KOPT-K1 (cell line): ENCODE results near the gene RSPO4.

Experiments
- H3K27ac ChIP-seq: fragments of 200-600 bp; sonication (generic); 2 replicates; pipeline ENCODE4 v1.5.1; 2016; ENCODE audit warnings: antibody characterized with exemption, mild to moderate bottlenecking, low read depth, low read length; ENCODE audit not compliant: poor library complexity, severe bottlenecking
- H3K36me3 ChIP-seq: fragments of 200-600 bp; sonication (generic); 2 replicates; pipeline ENCODE4 v1.5.1; 2017; ENCODE audit warnings: antibody characterized with exemption, mild to moderate bottlenecking, low read length, moderate library complexity; ENCODE audit not compliant: insufficient read depth
- H3K9me3 ChIP-seq: fragments of 200-600 bp; sonication (generic); 2 replicates; pipeline ENCODE4 v1.5.1; 2017; ENCODE audit warnings: antibody characterized with exemption, low read length, mild to moderate bottlenecking; ENCODE audit not compliant: insufficient read depth, poor library complexity, severe bottlenecking

RSPO4 gene

DNA sequence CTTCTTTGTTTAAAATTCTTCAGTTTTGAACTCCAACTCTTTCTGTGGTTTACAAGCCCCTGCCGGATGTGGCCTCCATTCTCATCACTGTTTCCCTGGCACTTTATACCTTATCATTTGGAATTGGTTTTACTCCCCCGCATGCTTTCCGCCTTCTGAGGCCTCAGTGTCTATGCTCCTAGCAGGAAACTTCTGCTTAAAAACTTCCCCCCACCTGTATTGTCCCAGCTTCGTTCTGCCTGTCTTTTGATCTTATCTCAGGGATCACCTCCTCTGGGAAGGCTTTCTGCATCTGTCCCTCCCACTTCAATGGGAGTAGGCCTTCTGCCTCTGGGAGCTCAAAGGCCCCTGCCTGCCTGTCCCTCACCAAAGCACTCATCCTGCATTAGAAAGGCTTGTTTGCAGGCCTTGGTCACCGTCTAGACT lies 82.6 kb downstream of the RSPO4 start:
- Histone ChIP-seq H3K36me3 (no peaks in the 10 kb centered on the region), H3K27ac (no peak overlapping the region), H3K9me3 (no peaks in the 10 kb centered on the region)

DNA sequence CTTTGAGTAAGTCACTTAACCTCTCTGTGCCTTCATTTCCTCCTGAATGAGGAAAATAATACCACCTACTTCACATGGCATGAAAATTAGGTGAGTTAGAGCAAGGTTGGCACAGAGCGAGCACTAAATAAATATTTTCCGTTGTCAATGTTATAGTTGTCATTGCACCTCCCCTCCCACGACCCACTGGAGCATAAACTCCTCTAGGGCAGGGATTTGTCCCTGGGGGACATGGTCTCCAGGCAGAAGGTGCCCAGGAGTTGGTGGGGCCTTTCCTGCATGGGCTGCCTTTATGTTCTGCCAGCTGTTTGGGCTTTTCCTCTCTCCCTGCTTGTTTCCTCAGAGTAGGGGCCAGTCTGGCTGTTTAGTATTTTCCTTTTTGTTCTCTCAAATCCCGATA lies 84.7 kb downstream of the RSPO4 start:
- H3K9me3 ChIP-seq: no peaks in the 10 kb centered on the region
- no peaks in the 10 kb centered on the region for H3K36me3 ChIP-seq
- no peak overlapping the region for H3K27ac ChIP-seq

GRCh38 chr20:916825-917224 lies 85.3 kb downstream of the RSPO4 start:
- Histone ChIP-seq H3K9me3 (no peaks in the 10 kb centered on the region), H3K27ac (no peak overlapping the region), H3K36me3 (no peaks in the 10 kb centered on the region)

DNA sequence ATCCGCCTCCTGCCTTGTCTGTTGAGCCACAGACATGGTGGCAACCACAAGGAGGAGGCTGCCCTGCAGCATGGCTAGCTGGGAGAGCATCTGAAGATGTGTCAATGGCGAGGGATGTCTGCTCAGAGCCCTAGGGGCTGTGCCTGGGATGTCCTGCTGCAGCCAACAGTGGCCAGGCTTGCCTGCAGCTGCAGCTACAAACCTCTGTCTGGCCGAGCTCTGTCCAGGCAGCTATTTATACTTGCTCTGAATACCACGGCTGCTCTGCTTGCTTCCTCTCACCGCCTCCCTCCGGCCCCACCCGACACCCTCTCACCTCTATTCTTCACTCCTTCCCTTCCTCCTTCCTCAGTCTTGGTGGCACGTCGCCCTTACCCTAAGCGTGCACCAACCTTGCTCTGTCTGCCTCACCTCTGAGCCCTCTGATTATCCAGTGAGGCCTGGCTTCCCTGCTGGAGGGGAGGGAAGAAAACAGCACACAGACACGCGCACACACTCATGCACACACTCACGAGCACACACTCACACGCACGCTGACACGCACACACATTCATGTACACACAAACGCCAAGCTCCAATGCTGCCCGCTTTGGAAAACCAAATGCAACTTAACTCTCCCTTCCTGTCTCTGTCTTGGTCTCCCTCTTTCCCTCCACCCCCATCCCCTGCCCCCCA lies 85.8 kb downstream of the RSPO4 start, which contains the start of gene ANGPT4:
TSS of gene ANGPT4 (minus strand) at position 210 of the 675 bp plus-strand sequence. CDS start at position 90, 120 bp downstream.
- H3K27ac ChIP-seq: no peak within 1 kb of the TSS
- H3K9me3 ChIP-seq: no peaks in the 10 kb centered on the region

GRCh38 chr20:914727-915498 lies 87.2 kb downstream of the RSPO4 start:
- H3K36me3 ChIP-seq: no peaks in the 10 kb centered on the region
- H3K9me3 ChIP-seq: no peaks in the 10 kb centered on the region
- H3K27ac ChIP-seq: no peak overlapping the region

More for the DNA sequence above, 85.8 kb downstream of the RSPO4 start, which contains the start of gene ANGPT4:
- H3K36me3 ChIP-seq: no peaks in the 10 kb centered on the region

DNA sequence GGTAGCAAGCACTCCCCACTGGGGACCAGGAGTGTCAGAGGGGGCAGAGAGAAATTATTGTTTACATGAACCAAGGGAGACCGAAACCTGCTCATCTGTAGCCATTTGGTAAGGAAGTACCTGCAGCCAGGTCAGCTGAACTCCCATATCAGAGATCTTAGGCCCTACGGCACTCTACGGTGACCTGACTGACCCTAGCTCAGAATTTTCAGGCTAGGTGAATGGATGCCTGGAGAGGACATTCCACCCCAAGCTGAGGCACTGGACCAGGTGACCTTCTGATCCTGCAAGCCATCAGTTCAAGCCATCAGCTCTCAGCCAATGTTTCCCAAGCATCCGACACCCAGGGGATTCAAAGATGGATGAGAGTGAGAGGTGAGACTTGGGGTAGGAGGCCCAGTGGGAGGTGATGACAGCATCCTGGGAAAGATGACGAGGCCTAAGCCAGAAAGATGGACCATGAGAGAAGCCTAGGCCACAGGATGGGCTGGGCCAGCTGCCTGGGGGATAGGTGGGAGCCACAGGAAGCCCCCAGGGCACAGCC lies 88.7 kb downstream of the RSPO4 start:
- H3K36me3 ChIP-seq: no peaks in the 10 kb centered on the region
- H3K9me3 ChIP-seq: no peaks in the 10 kb centered on the region
- H3K27ac ChIP-seq: no peak overlapping the region

GRCh38 chr20:911882-912600 lies 90.1 kb downstream of the RSPO4 start:
- Histone ChIP-seq H3K27ac (no peak overlapping the region), H3K36me3 (no peaks in the 10 kb centered on the region), H3K9me3 (no peaks in the 10 kb centered on the region)

GRCh38 chr20:910870-911770 lies 91.0 kb downstream of the RSPO4 start:
- Histone ChIP-seq H3K36me3 (no peaks in the 10 kb centered on the region), H3K27ac (no peak overlapping the region), H3K9me3 (no peaks in the 10 kb centered on the region)

DNA sequence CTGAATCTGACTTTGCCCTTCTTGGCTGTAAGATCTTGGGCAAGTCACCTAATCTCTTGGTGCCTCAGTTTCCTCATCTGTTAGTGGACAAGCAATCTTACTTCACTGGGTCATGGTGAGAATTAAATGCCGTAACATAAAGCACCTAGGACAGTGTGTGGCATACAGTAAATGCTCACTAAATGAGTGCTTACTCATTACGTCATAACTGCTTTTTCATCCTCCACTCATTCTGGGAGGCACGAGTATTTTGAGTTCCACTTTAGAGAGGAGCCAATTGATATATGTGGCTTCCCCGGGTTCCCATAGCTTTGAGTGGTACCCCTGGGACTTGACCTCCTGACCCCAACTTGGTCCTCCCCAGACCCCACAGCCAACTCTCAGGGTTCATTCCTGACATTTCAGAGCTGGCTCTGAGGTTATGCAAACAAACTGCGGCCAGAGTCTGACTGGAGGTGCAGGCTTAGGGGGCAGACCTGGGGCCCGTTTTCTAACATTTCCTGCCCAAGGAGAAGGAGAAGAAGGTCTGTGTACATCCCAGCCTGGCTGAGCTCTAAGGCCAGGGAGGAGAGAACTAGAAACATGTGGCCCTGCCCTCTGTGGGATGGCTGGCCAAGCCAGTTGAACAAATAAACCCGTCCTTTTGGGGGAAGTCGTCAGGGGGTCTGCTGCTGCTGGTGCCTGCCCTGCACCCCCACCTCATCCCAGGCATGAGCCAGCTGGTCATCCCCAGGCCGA lies 91.8 kb downstream of the RSPO4 start:
- Histone ChIP-seq H3K36me3 (no peaks in the 10 kb centered on the region), H3K27ac (no peak overlapping the region), H3K9me3 (no peaks in the 10 kb centered on the region)

DNA sequence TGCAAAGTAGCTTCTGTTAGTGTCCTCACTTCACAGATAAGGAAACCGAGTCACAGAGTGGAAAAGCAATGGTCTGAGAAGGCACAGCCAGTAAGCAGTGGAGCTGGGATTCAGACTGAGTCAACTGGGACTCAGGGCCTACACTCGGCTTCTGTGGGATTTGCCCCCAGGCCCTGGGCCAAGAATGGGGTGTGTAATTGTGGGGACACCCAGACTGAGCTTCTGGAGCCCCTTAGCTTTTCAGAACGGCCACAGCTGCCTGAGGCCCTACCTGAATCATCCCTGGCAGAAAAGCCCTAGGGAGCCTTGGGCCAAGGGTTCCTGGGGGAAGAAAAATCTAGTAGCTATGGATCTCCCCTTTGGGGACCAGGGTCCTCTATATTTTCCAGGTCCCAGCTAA lies 92.5 kb downstream of the RSPO4 start:
- no peaks in the 10 kb centered on the region for H3K36me3 ChIP-seq
- no peaks in the 10 kb centered on the region for H3K9me3 ChIP-seq
- H3K27ac ChIP-seq: no peak overlapping the region
